SK-N-SH treated with all-trans-retinoic acid at 6 μM for 48 hours (cell line): ENCODE results near the gene HAAO.

Experiments used
- ATAC-seq: fragments of 200-7000 bp; cut with Tn5 transposase; 3 replicates; pipeline ENCODE4 v1.9.1; 2020; ENCODE audit warnings: mild to moderate bottlenecking, moderate library complexity
- ARNTL ChIP-seq: fragments of 450-650 bp; formaldehyde crosslinking; IDR thresholded peaks from 2 replicates; pipeline ENCODE4 v1.5.0; 2020; ENCODE audit warnings: low read depth, mild to moderate bottlenecking, moderate library complexity, borderline replicate concordance
- BACH2 ChIP-seq: fragments of 250-450 bp; sonication (Bioruptor Pico); IDR thresholded peaks from 2 replicates; pipeline ENCODE4 v1.9.0; 2021; ENCODE audit warnings: mild to moderate bottlenecking, borderline replicate concordance
- CREB5 ChIP-seq: fragments of 250-450 bp; sonication (Bioruptor Pico); IDR thresholded peaks from 2 replicates; pipeline ENCODE4 v1.5.1; 2020; ENCODE audit warnings: low read depth, mild to moderate bottlenecking, moderate library complexity
- CSDC2 ChIP-seq: fragments of 250-450 bp; sonication (Bioruptor Pico); IDR thresholded peaks from 2 replicates; pipeline ENCODE4 v1.5.0; 2020; ENCODE audit warnings: mild to moderate bottlenecking, moderate library complexity
- ESRRG ChIP-seq: fragments of 250-450 bp; sonication (Bioruptor Pico); IDR thresholded peaks from 2 replicates; pipeline ENCODE4 v1.6.1; 2021; ENCODE audit warnings: mild to moderate bottlenecking
- GLIS3 ChIP-seq: fragments of 250-450 bp; sonication (Bioruptor Pico); IDR thresholded peaks from 2 replicates; pipeline ENCODE4 v1.5.0; 2020; ENCODE audit warnings: mild to moderate bottlenecking, moderate library complexity
- OSR1 ChIP-seq: fragments of 250-450 bp; sonication (Bioruptor Pico); IDR thresholded peaks from 2 replicates; pipeline ENCODE4 v1.8.0; 2022; ENCODE audit warnings: moderate library complexity, mild to moderate bottlenecking, inconsistent platforms
- PATZ1 ChIP-seq: fragments of 250-450 bp; sonication (Bioruptor Pico); IDR thresholded peaks from 2 replicates; pipeline ENCODE4 v1.8.0; 2020; ENCODE audit warnings: mild to moderate bottlenecking, moderate library complexity, borderline replicate concordance
- POU6F1 ChIP-seq: fragments of 250-450 bp; sonication (Bioruptor Pico); IDR thresholded peaks from 2 replicates; pipeline ENCODE4 v1.8.0; 2021; ENCODE audit warnings: low read depth, mild to moderate bottlenecking, moderate library complexity, borderline replicate concordance
- RARB ChIP-seq: fragments of 250-450 bp; sonication (Bioruptor Pico); IDR thresholded peaks from 2 replicates; pipeline ENCODE4 v1.8.0; 2021; ENCODE audit warnings: mild to moderate bottlenecking, moderate library complexity
- TCF4 ChIP-seq: fragments of 250-450 bp; sonication (Bioruptor Pico); IDR thresholded peaks from 2 replicates; pipeline ENCODE4 v1.8.0; 2021; ENCODE audit warnings: mild to moderate bottlenecking, moderate library complexity, borderline replicate concordance
- TOX ChIP-seq: fragments of 250-450 bp; sonication (Bioruptor Pico); IDR thresholded peaks from 2 replicates; pipeline ENCODE4 v1.8.0; 2021; ENCODE audit warnings: mild to moderate bottlenecking, moderate library complexity, borderline replicate concordance
- TSHZ2 ChIP-seq: fragments of 250-450 bp; sonication (Bioruptor Pico); IDR thresholded peaks from 2 replicates; pipeline ENCODE4 v1.5.0; 2020; ENCODE audit warnings: mild to moderate bottlenecking, moderate library complexity
- ZC3H10 ChIP-seq: fragments of 250-450 bp; sonication (Bioruptor Pico); IDR thresholded peaks from 2 replicates; pipeline ENCODE4 v1.5.1; 2021; ENCODE audit warnings: mild to moderate bottlenecking, moderate library complexity
- ZFP3 ChIP-seq: fragments of 250-450 bp; sonication (Bioruptor Pico); IDR thresholded peaks from 2 replicates; pipeline ENCODE4 v1.5.0; 2020; ENCODE audit warnings: mild to moderate bottlenecking, moderate library complexity
- ZNF565 ChIP-seq: fragments of 450-650 bp; formaldehyde crosslinking; conservative IDR thresholded peaks from 2 replicates; pipeline ENCODE4 v1.5.0; 2020; ENCODE audit warnings: low read depth, mild to moderate bottlenecking, moderate library complexity
- ZNF70 ChIP-seq: fragments of 450-650 bp; formaldehyde crosslinking; IDR thresholded peaks from 2 replicates; pipeline ENCODE4 v1.5.0; 2020; ENCODE audit warnings: mild to moderate bottlenecking, moderate library complexity
- ZNF8 ChIP-seq: fragments of 450-650 bp; formaldehyde crosslinking; IDR thresholded peaks from 2 replicates; pipeline ENCODE4 v1.5.0; 2020; ENCODE audit warnings: mild to moderate bottlenecking, moderate library complexity
- TF ChIP-seq, protein P1 (sequence below): fragments of 250-450 bp; sonication (Bioruptor Pico); IDR thresholded peaks from 2 replicates; pipeline ENCODE4 v1.5.1; 2021; ENCODE audit warnings: mild to moderate bottlenecking, moderate library complexity

Gene HAAO

DNA sequence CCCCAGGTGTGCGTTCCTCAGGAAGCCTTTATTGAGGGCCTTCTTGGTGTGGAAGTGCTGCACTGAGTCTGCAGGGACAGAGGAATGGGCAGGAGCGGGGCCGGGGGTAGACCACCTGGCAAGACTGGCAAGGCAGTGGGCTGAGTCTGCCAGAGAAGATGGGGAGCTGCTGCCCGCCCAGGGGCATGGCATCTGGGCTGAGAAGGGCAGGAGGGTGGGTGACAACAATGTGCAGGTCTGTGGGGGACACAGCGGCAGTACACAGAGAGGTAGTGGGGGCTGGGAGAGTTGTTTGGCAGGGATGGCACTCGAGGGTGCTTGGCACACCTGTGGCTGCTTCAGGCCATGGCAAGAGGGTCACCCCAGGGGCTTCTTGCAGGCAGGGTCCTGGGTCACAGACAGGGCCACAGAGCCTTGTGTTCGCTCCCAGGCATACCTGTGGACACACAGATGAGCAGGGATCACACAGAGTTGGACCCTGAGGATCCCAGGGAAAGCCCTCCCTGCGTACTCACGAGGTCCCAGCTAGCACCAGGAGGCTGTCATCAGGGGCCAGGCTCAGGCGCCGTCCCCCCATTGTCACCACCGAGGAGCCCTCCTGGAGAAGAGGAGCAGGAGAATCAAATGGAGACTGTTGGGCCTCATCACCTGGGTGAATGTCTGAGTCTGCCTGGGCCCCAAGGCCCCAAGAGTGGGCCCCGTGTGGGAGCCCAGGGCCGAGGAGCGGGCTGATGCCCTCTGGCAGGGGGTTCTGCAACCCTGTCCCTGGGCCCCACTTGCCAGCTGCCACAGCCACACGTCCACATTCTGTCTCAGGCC lies 25.1 kb downstream of the HAAO start:
- ATAC-seq = no peak
- TF ChIP-seq RARB (CRISPR knock-in tag) (no peak), ZNF8 (no peak), ESRRG (CRISPR knock-in tag) (no peak), TCF4 (CRISPR knock-in tag) (no peak), TSHZ2 (no peak), ZFP3 (CRISPR knock-in tag) (no peak), POU6F1 (CRISPR knock-in tag) (no peak), ZNF565 (CRISPR knock-in tag) (no peak), OSR1 (no peak), ARNTL (CRISPR knock-in tag) (no peak), GLIS3 (no peak), CSDC2 (CRISPR knock-in tag) (no peak), TOX (CRISPR knock-in tag) (no peak), CREB5 (CRISPR knock-in tag) (no peak)
- TF ChIP-seq, protein P1, sequence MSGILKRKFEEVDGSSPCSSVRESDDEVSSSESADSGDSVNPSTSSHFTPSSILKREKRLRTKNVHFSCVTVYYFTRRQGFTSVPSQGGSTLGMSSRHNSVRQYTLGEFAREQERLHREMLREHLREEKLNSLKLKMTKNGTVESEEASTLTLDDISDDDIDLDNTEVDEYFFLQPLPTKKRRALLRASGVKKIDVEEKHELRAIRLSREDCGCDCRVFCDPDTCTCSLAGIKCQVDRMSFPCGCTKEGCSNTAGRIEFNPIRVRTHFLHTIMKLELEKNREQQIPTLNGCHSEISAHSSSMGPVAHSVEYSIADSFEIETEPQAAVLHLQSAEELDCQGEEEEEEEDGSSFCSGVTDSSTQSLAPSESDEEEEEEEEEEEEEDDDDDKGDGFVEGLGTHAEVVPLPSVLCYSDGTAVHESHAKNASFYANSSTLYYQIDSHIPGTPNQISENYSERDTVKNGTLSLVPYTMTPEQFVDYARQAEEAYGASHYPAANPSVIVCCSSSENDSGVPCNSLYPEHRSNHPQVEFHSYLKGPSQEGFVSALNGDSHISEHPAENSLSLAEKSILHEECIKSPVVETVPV (CRISPR knock-in tag) = no peak

DNA sequence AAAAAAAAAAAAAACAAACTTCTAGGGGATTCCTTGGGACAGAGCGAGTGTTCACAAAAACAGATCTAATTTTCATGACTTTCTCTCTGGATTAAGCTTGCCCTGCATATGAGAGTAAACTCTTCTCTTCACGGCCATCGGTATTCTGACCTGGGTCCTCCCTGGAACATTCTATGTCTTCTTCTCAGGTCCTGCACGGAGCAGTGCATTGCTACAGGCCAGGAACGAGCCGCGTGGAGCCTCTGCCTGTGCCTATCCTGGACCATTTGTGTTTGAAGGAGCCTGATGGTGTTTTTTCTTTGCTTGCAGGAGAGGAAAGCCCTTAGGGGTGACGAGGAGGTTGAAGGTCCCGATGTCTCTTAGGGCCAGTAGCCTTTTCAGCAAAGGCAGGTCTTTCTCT lies 26.7 kb downstream of the HAAO start:
- no peak for ATAC-seq

More for the DNA sequence above, 26.7 kb downstream of the HAAO start:
- TF ChIP-seq ZC3H10 = no peak
- TF ChIP-seq, protein P1 (CRISPR knock-in tag) = no peak
- TF ChIP-seq BACH2 = no peak
- no peak for TF ChIP-seq PATZ1 (CRISPR knock-in tag)
- TF ChIP-seq TSHZ2 = no peak
- TF ChIP-seq CREB5 (CRISPR knock-in tag) = no peak
- TF ChIP-seq TOX (CRISPR knock-in tag) = no peak
- no peak for TF ChIP-seq TCF4 (CRISPR knock-in tag)
- no peak for TF ChIP-seq RARB (CRISPR knock-in tag)
- TF ChIP-seq ZNF70 (CRISPR knock-in tag) = no peak
- no peak for TF ChIP-seq POU6F1 (CRISPR knock-in tag)
- TF ChIP-seq ARNTL (CRISPR knock-in tag) = no peak
- TF ChIP-seq ZFP3 (CRISPR knock-in tag) = no peak
